ENCODE results near the gene IL16. TPM values are rescaled to one million over a fixed set of nuclear protein-coding genes. Genes with fewer than 3 reads are reported as not detected.

The IL16 gene
- polyA plus RNA-seq, 2 of the 4 experiments (the other 2 are of a cell fraction), result 0.09 TPM; not detected in 1

DNA sequence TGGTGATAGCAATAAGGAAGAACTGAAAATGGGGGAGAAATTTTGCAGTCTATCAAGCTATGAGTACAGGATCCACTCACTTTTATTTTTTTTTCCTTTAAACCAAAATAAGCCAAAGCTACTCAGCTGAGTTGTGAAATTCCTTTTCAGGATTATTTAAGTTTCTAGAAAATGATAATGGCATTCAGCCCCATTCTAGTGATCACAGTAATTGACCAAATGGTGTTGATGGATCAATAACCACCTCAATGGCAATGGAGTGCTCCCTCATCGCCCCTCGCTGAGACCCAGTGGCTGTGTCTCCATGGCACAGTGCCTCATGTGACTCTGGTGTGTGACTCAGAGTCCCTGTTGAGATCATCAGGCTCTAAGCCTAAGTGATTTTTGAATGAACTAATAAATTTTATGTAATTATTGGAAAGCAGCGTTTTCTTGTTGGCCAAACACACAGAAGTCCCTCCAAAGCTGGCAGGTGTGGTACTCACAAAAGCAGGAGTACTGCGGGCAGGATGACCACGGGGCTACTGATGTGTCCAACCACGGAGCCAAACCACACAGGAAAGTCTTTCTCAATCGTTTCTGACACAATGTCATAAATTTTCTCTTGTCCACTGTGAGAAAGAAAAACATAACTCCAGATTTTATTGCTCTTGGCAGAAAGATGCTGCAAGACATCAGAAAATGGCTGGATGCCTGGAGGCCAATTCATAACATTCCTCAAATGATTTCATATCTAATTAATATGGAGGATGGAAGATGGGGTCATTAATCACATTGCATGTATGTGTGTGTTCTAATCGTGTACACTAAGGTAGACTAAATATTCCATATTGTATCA lies 141.7 kb downstream of the IL16 start:
- H3K27ac ChIP-seq, result no peak overlapping the region
- H3K9me3 ChIP-seq, result no peaks in the 10 kb centered on the region
- ChIA-PET CTCF (interaction anchor here (0.7 to 4.2 kb wide), 11 partner anchors 9 to 72 kb away, joined by 3 to 18 read pairs (median 4); no protein-coding TSS in a partner anchor), POLR2A (no interaction called here)
- peak overlapping the region; percentile 34 for H3K4me2 ChIP-seq
- 12% methylated on average over 8 of the region's 8 CpGs for WGBS (ENCODE audit: missing lambda C conversion rate)
- peak in 1 of 2 experiments; percentile 23 for DNase-seq (ENCODE audit: low read depth in 1 of 2, low spot score in 1 of 2)
- peaks cover 13% of the 10 kb centered on the region; the same call in 2 of the 3 replicates for H3K4me1 ChIP-seq
- no peak overlapping the region for H3K4me3 ChIP-seq
- peak in 1 of 2 experiments; percentile 57; a peak in 1 of 6 replicates for ATAC-seq
- FAIRE-seq, result no peak
- TF ChIP-seq EP300 (IDR thresholded peaks at IDR 0.05) (peak in 1 of 2 experiments; percentile 34; a peak in 1 of 5 replicates), HOXA7 (CRISPR knock-in tag; IDR thresholded peaks at IDR 0.05) (no peak), FOSL2 (IDR thresholded peaks at IDR 0.05) (0 out of 2 replicates have a peak, but pooled peaks have one; percentile 2), FOSL2 (CRISPR knock-in tag; IDR thresholded peaks at IDR 0.05) (no peak), JUNB (IDR thresholded peaks at IDR 0.05) (peak; percentile 36; the same call in 1 of the 2 replicates), CEBPB (IDR thresholded peaks at IDR 0.05) (0 out of 4 replicates have a peak, but pooled peaks have one; percentile 22 to 46)
- TF ChIP-seq, protein P1, sequence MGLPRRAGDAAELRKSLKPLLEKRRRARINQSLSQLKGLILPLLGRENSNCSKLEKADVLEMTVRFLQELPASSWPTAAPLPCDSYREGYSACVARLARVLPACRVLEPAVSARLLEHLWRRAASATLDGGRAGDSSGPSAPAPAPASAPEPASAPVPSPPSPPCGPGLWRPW (IDR thresholded peaks at IDR 0.05), result 0 out of 2 replicates have a peak, but pooled peaks have one; percentile 41

DNA sequence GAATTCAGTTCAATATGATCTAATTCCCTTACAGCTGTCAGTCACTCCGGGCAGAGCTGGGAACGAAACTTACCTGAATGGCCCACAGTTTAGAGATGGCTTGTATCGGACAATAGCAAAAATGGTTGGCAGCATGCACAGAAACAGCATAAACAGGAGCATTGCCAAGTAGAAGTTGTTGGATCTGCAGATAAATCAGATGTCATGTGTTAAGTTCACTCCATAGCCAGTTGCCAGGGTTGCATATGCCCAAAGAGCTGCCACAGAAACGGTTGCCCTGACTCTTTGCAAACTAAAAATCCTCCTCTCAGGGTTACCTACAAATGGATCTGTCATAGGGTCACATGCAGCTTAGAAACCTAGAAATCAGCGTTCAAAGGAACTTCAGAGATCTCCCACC lies 142.6 kb downstream of the IL16 start:
- ATAC-seq (no peak), FAIRE-seq (no peak), DNase-seq (ENCODE audit: low read depth in 1 of 2, low spot score in 1 of 2) (no peak)
- TF ChIP-seq SREBF2 (IDR thresholded peaks at IDR 0.05) (no peak), ZC3H11A (IDR thresholded peaks at IDR 0.05) (no peak), NR3C1 (IDR thresholded peaks at IDR 0.05) (no peak), HOXB13 (CRISPR knock-in tag; IDR thresholded peaks at IDR 0.05; ENCODE audit: low read depth) (no peak), ZNF302 (CRISPR knock-in tag; IDR thresholded peaks at IDR 0.05) (no peak)
- POLR2A ChIA-PET, result interaction anchor here (0.6 kb wide), 1 partner anchor 333 kb away, joined by 4 read pairs; no protein-coding TSS in a partner anchor
- 30% methylated on average over 5 of the region's 5 CpGs for WGBS (ENCODE audit: missing lambda C conversion rate)
- H3K4me3 ChIP-seq, result no peak overlapping the region
- CTCF ChIA-PET, result interaction anchor here (0.9 to 4.2 kb wide), 9 partner anchors 9 to 73 kb away, joined by 3 to 18 read pairs (median 4); no protein-coding TSS in a partner anchor
- H3K27ac ChIP-seq, result no peak overlapping the region
- no peaks in the 10 kb centered on the region for H3K9me3 ChIP-seq
- peaks cover 13% of the 10 kb centered on the region; the same call in 2 of the 3 replicates for H3K4me1 ChIP-seq
- H3K4me2 ChIP-seq, result no peak overlapping the region

DNA sequence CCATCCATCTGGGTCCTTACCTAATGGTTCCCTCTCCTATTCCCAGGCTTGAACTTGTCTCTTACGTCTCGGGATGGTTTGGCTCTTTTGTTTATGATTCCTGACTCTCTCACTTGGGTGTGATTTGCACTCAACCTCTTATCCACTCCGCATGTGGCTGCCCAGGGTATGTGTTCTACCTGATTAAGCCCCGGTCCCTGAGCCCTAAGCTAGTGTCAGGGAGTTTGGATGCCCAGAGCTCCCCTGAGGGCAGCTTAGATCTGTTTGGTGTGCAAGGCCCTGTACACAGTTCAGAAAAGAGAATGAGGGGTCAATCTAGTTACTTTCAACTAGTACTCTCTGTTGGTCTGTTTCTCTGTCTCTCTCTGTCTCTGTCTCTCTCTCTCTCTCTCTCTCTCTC lies 143.2 kb downstream of the IL16 start:
- Histone ChIP-seq H3K27ac (no peak overlapping the region), H3K4me2 (no peak overlapping the region), H3K4me3 (no peak overlapping the region), H3K9me3 (no peaks in the 10 kb centered on the region), H3K4me1 (peaks cover 13% of the 10 kb centered on the region; the same call in 2 of the 3 replicates)
- CTCF ChIA-PET, result interaction anchor here (1.0 to 4.2 kb wide), 7 partner anchors 10 to 73 kb away, joined by 3 to 18 read pairs (median 4); no protein-coding TSS in a partner anchor
- DNase-seq (ENCODE audit: low read depth in 1 of 2, low spot score in 1 of 2) (no peak), FAIRE-seq (no peak), ATAC-seq (no peak)
- TF ChIP-seq KDM5A (IDR thresholded peaks at IDR 0.05), result no peak
- no peak for TF ChIP-seq CHD2 (IDR thresholded peaks at IDR 0.05; ENCODE audit: low read length, partially characterized antibody)
- TF ChIP-seq MAFK (IDR thresholded peaks at IDR 0.05; ENCODE audit: partially characterized antibody), result no peak
- 4% methylated on average over 4 of the region's 4 CpGs for WGBS (ENCODE audit: missing lambda C conversion rate)
- POLR2A ChIA-PET, result no interaction called here

DNA sequence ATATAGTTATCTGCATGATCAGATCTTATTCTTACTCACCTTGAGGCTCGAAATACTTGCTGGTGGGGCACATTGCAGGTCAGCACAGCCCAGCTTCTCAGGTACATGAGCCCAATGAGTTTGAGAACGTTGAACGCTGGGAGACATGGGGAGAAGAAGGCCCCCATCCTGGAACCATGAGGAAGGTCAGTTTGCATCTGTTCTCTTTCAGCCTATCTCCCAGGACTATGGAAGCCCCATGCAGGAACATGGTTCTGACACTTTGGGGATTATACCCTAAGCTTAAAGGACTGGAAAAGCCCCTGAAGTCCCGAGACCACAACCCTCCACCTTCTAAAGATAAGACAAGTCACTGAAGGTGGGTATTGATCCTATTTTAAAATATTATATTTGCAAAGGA lies 144.7 kb downstream of the IL16 start:
- Histone ChIP-seq H3K4me1 (peaks cover 13% of the 10 kb centered on the region; the same call in 2 of the 3 replicates), H3K27ac (no peak overlapping the region), H3K4me2 (no peak overlapping the region), H3K9me3 (no peaks in the 10 kb centered on the region), H3K4me3 (no peak overlapping the region)
- ChIA-PET POLR2A (no interaction called here), CTCF (interaction anchor here (1.1 to 4.2 kb wide), 5 partner anchors 9 to 75 kb away, joined by 3 to 18 read pairs (median 4); no protein-coding TSS in a partner anchor)
- ATAC-seq (no peak), FAIRE-seq (no peak), DNase-seq (ENCODE audit: low read depth in 1 of 2, low spot score in 1 of 2) (no peak)
- no peak for TF ChIP-seq RCOR1 (IDR thresholded peaks at IDR 0.05; ENCODE audit: low read depth, low read length)
- no peak for TF ChIP-seq CBX2 (IDR thresholded peaks at IDR 0.05; ENCODE audit: borderline replicate concordance, low read depth)
- no peak for TF ChIP-seq EP300 (IDR thresholded peaks at IDR 0.05)
- TF ChIP-seq HOXB5 (CRISPR knock-in tag; IDR thresholded peaks at IDR 0.05), result no peak
- no peak for TF ChIP-seq FOSL2 (IDR thresholded peaks at IDR 0.05)
- TF ChIP-seq FOSL2 (CRISPR knock-in tag; IDR thresholded peaks at IDR 0.05), result no peak
- no peak for TF ChIP-seq KDM1A (IDR thresholded peaks at IDR 0.05; ENCODE audit: low read depth)
- no peak for TF ChIP-seq CBX8 (IDR thresholded peaks at IDR 0.05)
- no peak for TF ChIP-seq RARB (CRISPR knock-in tag; IDR thresholded peaks at IDR 0.05)
- TF ChIP-seq ZC3H11A (IDR thresholded peaks at IDR 0.05), result no peak
- no peak for TF ChIP-seq CHD2 (IDR thresholded peaks at IDR 0.05; ENCODE audit: low read length, partially characterized antibody)
- no peak for TF ChIP-seq JUNB (IDR thresholded peaks at IDR 0.05)
- TF ChIP-seq, protein P2, sequence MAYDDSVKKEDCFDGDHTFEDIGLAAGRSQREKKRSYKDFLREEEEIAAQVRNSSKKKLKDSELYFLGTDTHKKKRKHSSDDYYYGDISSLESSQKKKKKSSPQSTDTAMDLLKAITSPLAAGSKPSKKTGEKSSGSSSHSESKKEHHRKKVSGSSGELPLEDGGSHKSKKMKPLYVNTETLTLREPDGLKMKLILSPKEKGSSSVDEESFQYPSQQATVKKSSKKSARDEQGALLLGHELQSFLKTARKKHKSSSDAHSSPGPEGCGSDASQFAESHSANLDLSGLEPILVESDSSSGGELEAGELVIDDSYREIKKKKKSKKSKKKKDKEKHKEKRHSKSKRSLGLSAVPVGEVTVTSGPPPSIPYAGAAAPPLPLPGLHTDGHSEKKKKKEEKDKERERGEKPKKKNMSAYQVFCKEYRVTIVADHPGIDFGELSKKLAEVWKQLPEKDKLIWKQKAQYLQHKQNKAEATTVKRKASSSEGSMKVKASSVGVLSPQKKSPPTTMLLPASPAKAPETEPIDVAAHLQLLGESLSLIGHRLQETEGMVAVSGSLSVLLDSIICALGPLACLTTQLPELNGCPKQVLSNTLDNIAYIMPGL (CRISPR knock-in tag; IDR thresholded peaks at IDR 0.05; ENCODE audit: borderline replicate concordance), result no peak
- no peak for TF ChIP-seq FOXS1 (CRISPR knock-in tag; IDR thresholded peaks at IDR 0.05)
- no peak for TF ChIP-seq ESRRA (IDR thresholded peaks at IDR 0.05; ENCODE audit: borderline replicate concordance, low read length)
- no peak for TF ChIP-seq RAD21 (conservative IDR thresholded peaks at IDR 0.05 in 1 of 2, IDR thresholded peaks at IDR 0.05 in 1 of 2)
- WGBS (ENCODE audit: missing lambda C conversion rate), result 3% methylated on average over 4 of the region's 4 CpGs
